Fibroblast of lung (primary cell): Measurements from ENCODE around the gene SLC1A1. TPM values are rescaled to one million over a fixed set of nuclear protein-coding genes. Genes with fewer than 3 reads are reported as not detected.
"Not testable (repeated sequence)": the region's sequence is repeated elsewhere in the genome, so short reads cannot be mapped to it uniquely, and the experiment has no call there.

Source experiments
- DNase-seq, 2 donors: peaks; one replicate each; pipeline versions ENCODE4 v3.0.0 to v3.0.0-alpha.2; 2010; ENCODE audit warnings: low read depth in 2 of 2
- H2AFZ ChIP-seq: 2 replicates; pipeline ENCODE4 v1.5.1; 2012; ENCODE audit warnings: low read length, control low read depth, inconsistent platforms
- H3K27ac ChIP-seq: 2 replicates; pipeline ENCODE4 v1.5.1; 2011; ENCODE audit warnings: low read length, control low read depth; ENCODE audit not compliant: insufficient read depth
- H3K27me3 ChIP-seq: 2 replicates; pipeline ENCODE4 v1.5.1; 2011; ENCODE audit warnings: mild to moderate bottlenecking, low read length; ENCODE audit not compliant: control insufficient read depth, insufficient read depth
- H3K36me3 ChIP-seq: 2 replicates; pipeline ENCODE4 v1.5.1; 2011; ENCODE audit warnings: low read length; ENCODE audit not compliant: control insufficient read depth, insufficient read depth
- H3K4me1 ChIP-seq: 2 replicates; pipeline ENCODE4 v1.5.1; 2011; ENCODE audit warnings: low read length; ENCODE audit not compliant: control insufficient read depth, insufficient read depth; ENCODE audit errors: extremely low read depth
- H3K4me2 ChIP-seq: 2 replicates; pipeline ENCODE4 v1.5.1; 2011; ENCODE audit warnings: low read length, control low read depth; ENCODE audit not compliant: insufficient read depth; ENCODE audit errors: extremely low read depth
- H3K4me3 ChIP-seq, 4 experiments: fragments of 200-600 bp in 1 of 4; sonication (generic) in 1 of 4; replicated peaks in 1 of 4; 2 replicates each; pipeline ENCODE4 v1.5.1; 2011 to 2016; ENCODE audit warnings: low read length in 4 of 4, low read depth in 3 of 4, mild to moderate bottlenecking in 3 of 4, control low read depth in 2 of 4, inconsistent platforms in 1 of 4, mixed read lengths in 1 of 4; ENCODE audit not compliant: insufficient read depth in 1 of 4; ENCODE audit errors: control extremely low read depth in 1 of 4
- H3K79me2 ChIP-seq: 2 replicates; pipeline ENCODE4 v1.5.1; 2012; ENCODE audit warnings: mild to moderate bottlenecking, low read length, inconsistent platforms; ENCODE audit not compliant: control insufficient read depth, insufficient read depth
- H3K9ac ChIP-seq: 2 replicates; pipeline ENCODE4 v1.5.1; 2011; ENCODE audit warnings: mild to moderate bottlenecking, low read length, control low read depth; ENCODE audit not compliant: insufficient read depth
- H3K9me3 ChIP-seq: 2 replicates; pipeline ENCODE4 v1.5.1; 2012; ENCODE audit warnings: low read depth, low read length; ENCODE audit not compliant: control insufficient read depth, insufficient read depth
- H4K20me1 ChIP-seq: 2 replicates; pipeline ENCODE4 v1.5.1; 2011; ENCODE audit warnings: low read length; ENCODE audit not compliant: control insufficient read depth, insufficient read depth; ENCODE audit errors: extremely low read depth
- CTCF ChIP-seq, 2 donors: IDR thresholded peaks in 1 of 2; conservative IDR thresholded peaks in 1 of 2; 1 replicate in 1 of 2; 2 replicates in 1 of 2; pipeline ENCODE4 v1.5.1; 2011 to 2012; ENCODE audit warnings: low read length in 2 of 2, control low read depth in 1 of 2, inconsistent platforms in 1 of 2, low read depth in 1 of 2, mild to moderate bottlenecking in 1 of 2
- EZH2 ChIP-seq: IDR thresholded peaks from 2 replicates; pipeline ENCODE4 v1.5.1; 2012; ENCODE audit warnings: low read length, control low read depth, mild to moderate bottlenecking; ENCODE audit errors: missing control alignments
- polyA plus RNA-seq, 2 donors: library from polyadenylated mRNA; depleted of rRNA in 1 of 2; stranded (reverse) in 1 of 2; unstranded in 1 of 2; fragments of >200 nt; gene quantifications; 2 replicates each; pipeline ENCODE4 v1.2.1, GENCODE V29; 2011 to 2012; ENCODE audit warnings: missing spikeins in 1 of 2
- total RNA-seq: library from RNA; depleted of rRNA; stranded (reverse); fragments of >200 nt; gene quantifications from 2 replicates; pipeline ENCODE4 v1.2.1, GENCODE V29; 2014

Gene SLC1A1
- total and polyA plus RNA-seq, 2 donors (not counting 1 experiment from before 2014, with no cell fraction given): 4.5 to 64.1 TPM

GRCh38 chr9:4536196-4536595, 45.9 kb downstream of the SLC1A1 start:
- not testable (repeated sequence) for H4K20me1 ChIP-seq, H3K9me3 ChIP-seq, H3K4me1 ChIP-seq, H3K9ac ChIP-seq, H3K27me3 ChIP-seq, H3K27ac ChIP-seq, H3K36me3 ChIP-seq, H2AFZ ChIP-seq, H3K4me3 ChIP-seq, H3K4me2 ChIP-seq, DNase-seq, H3K79me2 ChIP-seq

- Histone ChIP-seq H3K4me1 (no peaks in the 10 kb centered on the region), H2AFZ (no peak overlapping the region), H3K4me2 (no peak overlapping the region), H3K79me2 (no peaks in the 10 kb centered on the region), H3K36me3 (no peaks in the 10 kb centered on the region), H3K9ac (no peak overlapping the region), H3K9me3 (no peaks in the 10 kb centered on the region), H4K20me1 (no peaks in the 10 kb centered on the region), H3K27ac (no peak overlapping the region), H3K4me3 (no peak overlapping the region), H3K27me3 (no peaks in the 10 kb centered on the region)
- TF ChIP-seq EZH2: no peak
- no peak for TF ChIP-seq CTCF (conservative IDR thresholded peaks at IDR 0.05 in 1 of 2, IDR thresholded peaks at IDR 0.05 in 1 of 2; ENCODE audit: low read depth in 1 of 2, low read length in 2 of 2)
- DNase-seq: no peak
These were observed 47.3 kb downstream of the SLC1A1 start for GRCh38 chr9:4537581-4537980.

GRCh38 chr9:4538107-4538506, 47.8 kb downstream of the SLC1A1 start:
- H3K9me3 ChIP-seq: no peaks in the 10 kb centered on the region
- no peaks in the 10 kb centered on the region for H4K20me1 ChIP-seq
- H3K4me2 ChIP-seq: no peak overlapping the region
- no peaks in the 10 kb centered on the region for H3K79me2 ChIP-seq
- H3K27ac ChIP-seq: no peak overlapping the region
- no peaks in the 10 kb centered on the region for H3K27me3 ChIP-seq
- DNase-seq: no peak
- no peaks in the 10 kb centered on the region for H3K36me3 ChIP-seq
- H3K4me3 ChIP-seq: no peak overlapping the region
- H2AFZ ChIP-seq: no peak overlapping the region
- no peak overlapping the region for H3K9ac ChIP-seq
- H3K4me1 ChIP-seq: no peaks in the 10 kb centered on the region
- TF ChIP-seq EZH2 (no peak), CTCF (conservative IDR thresholded peaks at IDR 0.05 in 1 of 2, IDR thresholded peaks at IDR 0.05 in 1 of 2; ENCODE audit: low read depth in 1 of 2, low read length in 2 of 2) (no peak)
